ENCODE results near the gene MBIP.
A peak's percentile ranks its signal among the peaks of the same experiment; 100 is the strongest.

The MBIP gene

GRCh38 chr14:36271222-36271621 is 49.2 kb downstream of the MBIP start:
- Histone ChIP-seq H3K27me3 (ENCODE audit: control insufficient read depth, insufficient read depth, low read length, poor library complexity, severe bottlenecking) (peaks cover 3% of the 10 kb centered on the region), H3K9me3 (ENCODE audit: control insufficient read depth, low read length) (no peaks in the 10 kb centered on the region), H3K4me1 (ENCODE audit: control insufficient read depth, insufficient read depth, low read length) (peaks cover 61% of the 10 kb centered on the region), H3K27ac (ENCODE audit: insufficient read depth, low read depth, low read length, poor library complexity, severe bottlenecking) (peak overlapping the region; percentile 39), H3K36me3 (ENCODE audit: control insufficient read depth, insufficient read depth, low read length) (no peaks in the 10 kb centered on the region), H3K4me3 (ENCODE audit: insufficient read depth, low read depth, low read length) (no peak overlapping the region)
- 0 to 7% methylated on average over 1 of the region's 1 CpG for whole genome bisulfite sequencing, 2 experiments

- 91 to 100% methylated on average over 1 of the region's 2 CpGs for WGBS, 2 experiments
- H3K36me3 ChIP-seq (ENCODE audit: control insufficient read depth, insufficient read depth, low read length) = no peaks in the 10 kb centered on the region
- peaks cover 3% of the 10 kb centered on the region for H3K27me3 ChIP-seq (ENCODE audit: control insufficient read depth, insufficient read depth, low read length, poor library complexity, severe bottlenecking)
- H3K9me3 ChIP-seq (ENCODE audit: control insufficient read depth, low read length) = no peaks in the 10 kb centered on the region
- no peak overlapping the region for H3K27ac ChIP-seq (ENCODE audit: insufficient read depth, low read depth, low read length, poor library complexity, severe bottlenecking)
- H3K4me3 ChIP-seq (ENCODE audit: insufficient read depth, low read depth, low read length) = no peak overlapping the region
- H3K4me1 ChIP-seq (ENCODE audit: control insufficient read depth, insufficient read depth, low read length) = peaks cover 54% of the 10 kb centered on the region
These were observed 50.2 kb downstream of the MBIP start for GRCh38 chr14:36270191-36270590.

- Histone ChIP-seq H3K4me1 (ENCODE audit: control insufficient read depth, insufficient read depth, low read length) (peaks cover 41% of the 10 kb centered on the region), H3K27me3 (ENCODE audit: control insufficient read depth, insufficient read depth, low read length, poor library complexity, severe bottlenecking) (no peaks in the 10 kb centered on the region), H3K27ac (ENCODE audit: insufficient read depth, low read depth, low read length, poor library complexity, severe bottlenecking) (no peak overlapping the region), H3K36me3 (ENCODE audit: control insufficient read depth, insufficient read depth, low read length) (no peaks in the 10 kb centered on the region), H3K9me3 (ENCODE audit: control insufficient read depth, low read length) (no peaks in the 10 kb centered on the region), H3K4me3 (ENCODE audit: insufficient read depth, low read depth, low read length) (no peak overlapping the region)
- 92 to 94% methylated on average over 2 to 3 of the region's 3 CpGs for WGBS, 2 experiments
These were observed 52.3 kb downstream of the MBIP start for GRCh38 chr14:36268121-36268520.

GRCh38 chr14:36264595-36264994 is 55.8 kb downstream of the MBIP start:
- Histone ChIP-seq H3K4me1 (ENCODE audit: control insufficient read depth, insufficient read depth, low read length) (peaks cover 17% of the 10 kb centered on the region), H3K27ac (ENCODE audit: insufficient read depth, low read depth, low read length, poor library complexity, severe bottlenecking) (no peak overlapping the region), H3K27me3 (ENCODE audit: control insufficient read depth, insufficient read depth, low read length, poor library complexity, severe bottlenecking) (no peaks in the 10 kb centered on the region), H3K4me3 (ENCODE audit: insufficient read depth, low read depth, low read length) (no peak overlapping the region), H3K36me3 (ENCODE audit: control insufficient read depth, insufficient read depth, low read length) (no peaks in the 10 kb centered on the region), H3K9me3 (ENCODE audit: control insufficient read depth, low read length) (no peaks in the 10 kb centered on the region)
- 96 to 100% methylated on average over 2 of the region's 2 CpGs for WGBS, 2 experiments

GRCh38 chr14:36264107-36264506 is 56.3 kb downstream of the MBIP start:
- Histone ChIP-seq H3K27ac (ENCODE audit: insufficient read depth, low read depth, low read length, poor library complexity, severe bottlenecking) (no peak overlapping the region), H3K9me3 (ENCODE audit: control insufficient read depth, low read length) (no peaks in the 10 kb centered on the region), H3K27me3 (ENCODE audit: control insufficient read depth, insufficient read depth, low read length, poor library complexity, severe bottlenecking) (no peaks in the 10 kb centered on the region), H3K36me3 (ENCODE audit: control insufficient read depth, insufficient read depth, low read length) (no peaks in the 10 kb centered on the region), H3K4me1 (ENCODE audit: control insufficient read depth, insufficient read depth, low read length) (peaks cover 12% of the 10 kb centered on the region), H3K4me3 (ENCODE audit: insufficient read depth, low read depth, low read length) (no peak overlapping the region)

GRCh38 chr14:36260970-36261640 is 59.3 kb downstream of the MBIP start:
- no peak overlapping the region for H3K4me3 ChIP-seq (ENCODE audit: insufficient read depth, low read depth, low read length)
- H3K4me1 ChIP-seq (ENCODE audit: control insufficient read depth, insufficient read depth, low read length) = no peaks in the 10 kb centered on the region
- H3K9me3 ChIP-seq (ENCODE audit: control insufficient read depth, low read length) = no peaks in the 10 kb centered on the region
- 88 to 93% methylated on average over 1 of the region's 2 CpGs for WGBS, 2 experiments
- H3K27me3 ChIP-seq (ENCODE audit: control insufficient read depth, insufficient read depth, low read length, poor library complexity, severe bottlenecking) = no peaks in the 10 kb centered on the region
- H3K36me3 ChIP-seq (ENCODE audit: control insufficient read depth, insufficient read depth, low read length) = no peaks in the 10 kb centered on the region
- H3K27ac ChIP-seq (ENCODE audit: insufficient read depth, low read depth, low read length, poor library complexity, severe bottlenecking) = no peak overlapping the region

- Histone ChIP-seq H3K36me3 (ENCODE audit: control insufficient read depth, insufficient read depth, low read length) (no peaks in the 10 kb centered on the region), H3K4me1 (ENCODE audit: control insufficient read depth, insufficient read depth, low read length) (no peaks in the 10 kb centered on the region), H3K9me3 (ENCODE audit: control insufficient read depth, low read length) (no peaks in the 10 kb centered on the region), H3K27ac (ENCODE audit: insufficient read depth, low read depth, low read length, poor library complexity, severe bottlenecking) (no peak overlapping the region), H3K27me3 (ENCODE audit: control insufficient read depth, insufficient read depth, low read length, poor library complexity, severe bottlenecking) (no peaks in the 10 kb centered on the region), H3K4me3 (ENCODE audit: insufficient read depth, low read depth, low read length) (no peak overlapping the region)
- WGBS, 2 experiments = 77 to 88% methylated on average over 3 of the region's 3 CpGs
These were observed 62.2 kb downstream of the MBIP start for GRCh38 chr14:36258241-36258640.

- H3K27me3 ChIP-seq (ENCODE audit: control insufficient read depth, insufficient read depth, low read length, poor library complexity, severe bottlenecking) = no peaks in the 10 kb centered on the region
- no peaks in the 10 kb centered on the region for H3K4me1 ChIP-seq (ENCODE audit: control insufficient read depth, insufficient read depth, low read length)
- H3K4me3 ChIP-seq (ENCODE audit: insufficient read depth, low read depth, low read length) = no peak overlapping the region
- H3K27ac ChIP-seq (ENCODE audit: insufficient read depth, low read depth, low read length, poor library complexity, severe bottlenecking) = no peak overlapping the region
- H3K9me3 ChIP-seq (ENCODE audit: control insufficient read depth, low read length) = no peaks in the 10 kb centered on the region
- WGBS, 2 experiments = 86 to 96% methylated on average over 6 to 7 of the region's 7 CpGs
- H3K36me3 ChIP-seq (ENCODE audit: control insufficient read depth, insufficient read depth, low read length) = no peaks in the 10 kb centered on the region
These were observed 64.2 kb downstream of the MBIP start for GRCh38 chr14:36256126-36256801.

- Histone ChIP-seq H3K36me3 (ENCODE audit: control insufficient read depth, insufficient read depth, low read length) (no peaks in the 10 kb centered on the region), H3K27me3 (ENCODE audit: control insufficient read depth, insufficient read depth, low read length, poor library complexity, severe bottlenecking) (no peaks in the 10 kb centered on the region)
These were observed 66.3 kb downstream of the MBIP start for GRCh38 chr14:36254020-36254624.

More at GRCh38 chr14:36254020-36254624, 66.3 kb downstream of the MBIP start:
- H3K4me1 ChIP-seq (ENCODE audit: control insufficient read depth, insufficient read depth, low read length) = no peaks in the 10 kb centered on the region
- H3K9me3 ChIP-seq (ENCODE audit: control insufficient read depth, low read length) = no peaks in the 10 kb centered on the region
- no peak overlapping the region for H3K4me3 ChIP-seq (ENCODE audit: insufficient read depth, low read depth, low read length)
- WGBS, 2 experiments = 88% methylated on average over 8 of the region's 8 CpGs
- H3K27ac ChIP-seq (ENCODE audit: insufficient read depth, low read depth, low read length, poor library complexity, severe bottlenecking) = no peak overlapping the region
